GM23338 (cell line): ENCODE measurements around the gene ZCCHC14. TPM values are rescaled to one million over a fixed set of nuclear protein-coding genes. Genes with fewer than 3 reads are reported as not detected.

Experiments used
- ATAC-seq: fragments of 200-7000 bp; cut with Tn5 transposase; 3 replicates; pipeline ENCODE4 v1.9.1; 2020
- DNase-seq: peaks from one replicate; pipeline ENCODE4 v3.0.0-alpha.2; 2015; ENCODE audit warnings: low spot score
- H2AFZ ChIP-seq: fragments of 200-600 bp; sonication (generic); 2 replicates; pipeline ENCODE4 v1.8.0; 2016; ENCODE audit warnings: antibody characterized with exemption, mild to moderate bottlenecking, moderate library complexity
- H3F3A ChIP-seq: fragments of 200-600 bp; sonication (generic); replicated peaks from 2 replicates; pipeline ENCODE4 v1.8.0; 2017; ENCODE audit warnings: antibody characterized with exemption, mixed run types, low read depth
- H3K27ac ChIP-seq: fragments of 200-600 bp; sonication (generic); 2 replicates; pipeline ENCODE4 v1.6.1; 2016; ENCODE audit warnings: low read depth
- H3K27me3 ChIP-seq: fragments of 200-600 bp; sonication (generic); 2 replicates; pipeline ENCODE4 v1.8.0; 2016; ENCODE audit warnings: mild to moderate bottlenecking, mixed run types, moderate library complexity; ENCODE audit not compliant: insufficient read depth
- H3K36me3 ChIP-seq: fragments of 200-600 bp; sonication (generic); 2 replicates; pipeline ENCODE4 v1.8.0; 2016; ENCODE audit warnings: mild to moderate bottlenecking; ENCODE audit not compliant: insufficient read depth
- H3K4me1 ChIP-seq: fragments of 200-600 bp; sonication (generic); 2 replicates; pipeline ENCODE4 v1.8.0; 2016; ENCODE audit warnings: mild to moderate bottlenecking, moderate library complexity; ENCODE audit not compliant: insufficient read depth
- H3K4me2 ChIP-seq: fragments of 200-600 bp; sonication (generic); 2 replicates; pipeline ENCODE4 v1.7.1; 2017; ENCODE audit warnings: mixed run types
- H3K4me3 ChIP-seq: fragments of 200-600 bp; sonication (generic); 2 replicates; pipeline ENCODE4 v1.6.1; 2016; ENCODE audit warnings: mixed run types
- H3K79me2 ChIP-seq: fragments of 200-600 bp; sonication (generic); replicated peaks from 2 replicates; pipeline ENCODE4 v1.8.0; 2017; ENCODE audit warnings: mild to moderate bottlenecking; ENCODE audit not compliant: insufficient read depth
- H3K9me2 ChIP-seq: fragments of 200-600 bp; sonication (generic); 2 replicates; pipeline ENCODE4 v1.8.0; 2017; ENCODE audit not compliant: insufficient read depth
- H4K20me1 ChIP-seq: fragments of 200-600 bp; sonication (generic); replicated peaks from 2 replicates; pipeline ENCODE4 v1.8.0; 2017; ENCODE audit warnings: mild to moderate bottlenecking; ENCODE audit not compliant: insufficient read depth
- H3K27ac Mint-ChIP-seq: 2 replicates; pipeline ENCODE4 v1.8.0; 2020; ENCODE audit warnings: inconsistent platforms, mild to moderate bottlenecking, moderate library complexity, mixed read lengths
- H3K27me3 Mint-ChIP-seq: 3 replicates; pipeline ENCODE4 v1.8.0; 2022; ENCODE audit warnings: low read depth, mild to moderate bottlenecking, moderate library complexity, mixed read lengths, inconsistent platforms; ENCODE audit not compliant: insufficient read depth, poor library complexity
- H3K36me3 Mint-ChIP-seq: 3 replicates; pipeline ENCODE4 v1.8.0; 2021; ENCODE audit warnings: low read depth, mild to moderate bottlenecking, inconsistent platforms, moderate library complexity, mixed read lengths
- H3K4me1 Mint-ChIP-seq: 3 replicates; pipeline ENCODE4 v1.8.0; 2020; ENCODE audit warnings: mild to moderate bottlenecking, inconsistent platforms, mixed read lengths
- H3K4me3 Mint-ChIP-seq: 3 replicates; pipeline ENCODE4 v1.8.0; 2021; ENCODE audit warnings: moderate library complexity, mild to moderate bottlenecking, inconsistent platforms, mixed read lengths
- H3K9me3 Mint-ChIP-seq: 3 replicates; pipeline ENCODE4 v1.8.0; 2020; ENCODE audit warnings: moderate library complexity, mild to moderate bottlenecking, inconsistent platforms, mixed read lengths
- CREB1 ChIP-seq: fragments of 250-450 bp; sonication (Bioruptor Pico); IDR thresholded peaks from 2 replicates; pipeline ENCODE4 v1.5.0; 2020; ENCODE audit warnings: low read depth, mild to moderate bottlenecking, moderate library complexity
- EZH2 ChIP-seq: fragments of 200-600 bp; sonication (generic); IDR thresholded peaks from one replicate; pipeline ENCODE4 v1.8.0; 2017; ENCODE audit warnings: antibody characterized with exemption, mild to moderate bottlenecking, low read depth; ENCODE audit not compliant: unreplicated experiment
- JUNB ChIP-seq: IDR thresholded peaks from one replicate; pipeline ENCODE4 v1.6.1; 2016; ENCODE audit warnings: antibody characterized with exemption; ENCODE audit not compliant: unreplicated experiment
- NANOG ChIP-seq: IDR thresholded peaks from 2 replicates; pipeline ENCODE4 v1.6.1; 2016; ENCODE audit warnings: antibody characterized with exemption, borderline replicate concordance
- POLR2AphosphoS5 ChIP-seq: IDR thresholded peaks from 2 replicates; pipeline ENCODE4 v1.6.1; 2016; ENCODE audit warnings: antibody characterized with exemption, low read depth
- STAT1 ChIP-seq: IDR thresholded peaks from one replicate; pipeline ENCODE4 v1.6.1; 2016; ENCODE audit warnings: antibody characterized with exemption; ENCODE audit not compliant: unreplicated experiment
- ZNF114 ChIP-seq: fragments of 250-450 bp; sonication (Bioruptor Pico); IDR thresholded peaks from 2 replicates; pipeline ENCODE4 v1.5.0; 2020; ENCODE audit warnings: mild to moderate bottlenecking, moderate library complexity
- ZNF331 ChIP-seq: fragments of 250-450 bp; sonication (Bioruptor Pico); IDR thresholded peaks from 2 replicates; pipeline ENCODE4 v1.5.0; 2020; ENCODE audit warnings: low read depth, mild to moderate bottlenecking, moderate library complexity
- polyA plus RNA-seq: library from polyadenylated mRNA; unstranded; fragments of >200 nt; fragmentation: Nextera tagmentation; extraction: Ambion mirVana; gene quantifications from 2 replicates; pipeline ENCODE4 v1.2.1, GENCODE V29; 2016
- total RNA-seq: library from RNA; depleted of rRNA; stranded (reverse); fragments of >200 nt; shearing (Covaris generic); gene quantifications from 2 replicates; pipeline ENCODE4 v1.2.3, GENCODE V29; 2014
- TF ChIP-seq, protein P1 (sequence below): IDR thresholded peaks from 2 replicates; pipeline ENCODE4 v1.6.1; 2016; ENCODE audit warnings: antibody characterized with exemption
- TF ChIP-seq, protein P2 (sequence below): IDR thresholded peaks from one replicate; pipeline ENCODE4 v1.6.1; 2018; ENCODE audit warnings: antibody characterized with exemption; ENCODE audit not compliant: unreplicated experiment
- TF ChIP-seq, protein P3 (sequence below), 2 experiments: fragments of 200-600 bp in 1 of 2; sonication (generic) in 1 of 2; conservative IDR thresholded peaks; 2 replicates each; pipeline versions ENCODE4 v1.5.1 to v1.6.1; 2016 to 2017; ENCODE audit warnings: antibody characterized with exemption in 2 of 2, low read depth in 2 of 2, mild to moderate bottlenecking in 2 of 2, moderate library complexity in 1 of 2

Gene ZCCHC14
- total and polyA plus RNA-seq, 2 experiments from 2014 or later: 6.8 to 22.4 TPM

DNA sequence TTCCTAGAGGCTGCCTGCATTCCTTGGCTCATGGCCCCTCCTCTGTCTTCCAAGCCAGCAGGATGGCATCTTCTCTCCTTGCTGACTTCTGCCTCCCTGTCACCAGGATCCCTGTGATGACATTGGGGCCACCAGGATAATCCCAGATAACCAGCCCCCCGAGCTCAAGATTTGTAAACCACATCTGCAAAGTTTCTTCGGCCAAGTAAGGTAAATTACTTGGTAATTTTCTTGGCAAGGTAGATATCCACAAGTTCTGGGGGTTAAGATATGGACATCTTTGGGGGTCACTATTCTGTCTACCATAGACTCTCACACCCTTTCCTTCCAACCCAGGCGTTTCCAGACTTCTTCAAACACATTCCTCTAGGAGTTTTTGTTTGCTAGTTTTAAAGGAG is 42.6 kb upstream of the ZCCHC14 start:
- Histone ChIP-seq H3K4me1 (peaks cover 8% of the 10 kb centered on the region; the same call in 1 of the 2 replicates), H3K27ac (no peak overlapping the region), H3K4me2 (no peak overlapping the region), H3K36me3 (no peaks in the 10 kb centered on the region), H3K9me2 (no peaks in the 10 kb centered on the region), H3K79me2 (no peaks in the 10 kb centered on the region), H3K4me3 (no peak overlapping the region), H3F3A (no peaks in the 10 kb centered on the region), H2AFZ (no peak overlapping the region), H3K27me3 (no peaks in the 10 kb centered on the region), H4K20me1 (no peaks in the 10 kb centered on the region)
- TF ChIP-seq, protein P1, sequence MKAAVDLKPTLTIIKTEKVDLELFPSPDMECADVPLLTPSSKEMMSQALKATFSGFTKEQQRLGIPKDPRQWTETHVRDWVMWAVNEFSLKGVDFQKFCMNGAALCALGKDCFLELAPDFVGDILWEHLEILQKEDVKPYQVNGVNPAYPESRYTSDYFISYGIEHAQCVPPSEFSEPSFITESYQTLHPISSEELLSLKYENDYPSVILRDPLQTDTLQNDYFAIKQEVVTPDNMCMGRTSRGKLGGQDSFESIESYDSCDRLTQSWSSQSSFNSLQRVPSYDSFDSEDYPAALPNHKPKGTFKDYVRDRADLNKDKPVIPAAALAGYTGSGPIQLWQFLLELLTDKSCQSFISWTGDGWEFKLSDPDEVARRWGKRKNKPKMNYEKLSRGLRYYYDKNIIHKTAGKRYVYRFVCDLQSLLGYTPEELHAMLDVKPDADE: no peak
- TF ChIP-seq ZNF114 (CRISPR knock-in tag): no peak
- TF ChIP-seq, protein P2, sequence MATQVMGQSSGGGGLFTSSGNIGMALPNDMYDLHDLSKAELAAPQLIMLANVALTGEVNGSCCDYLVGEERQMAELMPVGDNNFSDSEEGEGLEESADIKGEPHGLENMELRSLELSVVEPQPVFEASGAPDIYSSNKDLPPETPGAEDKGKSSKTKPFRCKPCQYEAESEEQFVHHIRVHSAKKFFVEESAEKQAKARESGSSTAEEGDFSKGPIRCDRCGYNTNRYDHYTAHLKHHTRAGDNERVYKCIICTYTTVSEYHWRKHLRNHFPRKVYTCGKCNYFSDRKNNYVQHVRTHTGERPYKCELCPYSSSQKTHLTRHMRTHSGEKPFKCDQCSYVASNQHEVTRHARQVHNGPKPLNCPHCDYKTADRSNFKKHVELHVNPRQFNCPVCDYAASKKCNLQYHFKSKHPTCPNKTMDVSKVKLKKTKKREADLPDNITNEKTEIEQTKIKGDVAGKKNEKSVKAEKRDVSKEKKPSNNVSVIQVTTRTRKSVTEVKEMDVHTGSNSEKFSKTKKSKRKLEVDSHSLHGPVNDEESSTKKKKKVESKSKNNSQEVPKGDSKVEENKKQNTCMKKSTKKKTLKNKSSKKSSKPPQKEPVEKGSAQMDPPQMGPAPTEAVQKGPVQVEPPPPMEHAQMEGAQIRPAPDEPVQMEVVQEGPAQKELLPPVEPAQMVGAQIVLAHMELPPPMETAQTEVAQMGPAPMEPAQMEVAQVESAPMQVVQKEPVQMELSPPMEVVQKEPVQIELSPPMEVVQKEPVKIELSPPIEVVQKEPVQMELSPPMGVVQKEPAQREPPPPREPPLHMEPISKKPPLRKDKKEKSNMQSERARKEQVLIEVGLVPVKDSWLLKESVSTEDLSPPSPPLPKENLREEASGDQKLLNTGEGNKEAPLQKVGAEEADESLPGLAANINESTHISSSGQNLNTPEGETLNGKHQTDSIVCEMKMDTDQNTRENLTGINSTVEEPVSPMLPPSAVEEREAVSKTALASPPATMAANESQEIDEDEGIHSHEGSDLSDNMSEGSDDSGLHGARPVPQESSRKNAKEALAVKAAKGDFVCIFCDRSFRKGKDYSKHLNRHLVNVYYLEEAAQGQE: no peak
- TF ChIP-seq JUNB: no peak
- TF ChIP-seq ZNF331 (CRISPR knock-in tag): no peak
- no peak for TF ChIP-seq CREB1
- Mint-ChIP-seq H3K9me3 (peaks cover 58% of the 10 kb centered on the region), H3K36me3 (peaks cover 22% of the 10 kb centered on the region), H3K27ac (no peak overlapping the region), H3K27me3 (peaks cover 2% of the 10 kb centered on the region), H3K4me3 (no peak overlapping the region), H3K4me1 (peaks cover 19% of the 10 kb centered on the region)
- DNase-seq (no peak), ATAC-seq (no peak)

DNA sequence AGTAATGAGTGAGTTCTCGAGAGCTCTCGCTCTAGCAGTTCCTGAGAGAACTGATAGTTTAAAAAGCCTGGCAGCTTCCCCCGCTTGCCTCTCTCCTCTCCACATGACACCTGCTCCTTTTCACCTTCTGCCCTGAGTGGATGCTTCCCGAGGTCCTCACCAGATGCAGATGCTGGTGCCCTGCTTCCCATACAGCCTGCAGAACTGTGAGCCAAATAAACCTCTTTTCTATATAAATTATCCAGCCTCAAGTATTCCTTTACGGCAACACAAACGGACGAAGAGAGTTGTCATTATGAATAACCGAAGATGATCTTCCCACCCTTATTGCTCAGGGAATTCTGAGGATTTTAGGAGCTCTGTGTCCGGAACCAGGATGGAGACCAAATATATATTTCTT is 41.9 kb upstream of the ZCCHC14 start:
- H3K27me3 Mint-ChIP-seq: no peaks in the 10 kb centered on the region
- TF ChIP-seq EZH2 (no peak), ZNF114 (CRISPR knock-in tag) (no peak), NANOG (no peak), POLR2AphosphoS5 (no peak), CREB1 (no peak), STAT1 (no peak)
- TF ChIP-seq, protein P1: no peak
- TF ChIP-seq, protein P2: no peak
- TF ChIP-seq, protein P3, sequence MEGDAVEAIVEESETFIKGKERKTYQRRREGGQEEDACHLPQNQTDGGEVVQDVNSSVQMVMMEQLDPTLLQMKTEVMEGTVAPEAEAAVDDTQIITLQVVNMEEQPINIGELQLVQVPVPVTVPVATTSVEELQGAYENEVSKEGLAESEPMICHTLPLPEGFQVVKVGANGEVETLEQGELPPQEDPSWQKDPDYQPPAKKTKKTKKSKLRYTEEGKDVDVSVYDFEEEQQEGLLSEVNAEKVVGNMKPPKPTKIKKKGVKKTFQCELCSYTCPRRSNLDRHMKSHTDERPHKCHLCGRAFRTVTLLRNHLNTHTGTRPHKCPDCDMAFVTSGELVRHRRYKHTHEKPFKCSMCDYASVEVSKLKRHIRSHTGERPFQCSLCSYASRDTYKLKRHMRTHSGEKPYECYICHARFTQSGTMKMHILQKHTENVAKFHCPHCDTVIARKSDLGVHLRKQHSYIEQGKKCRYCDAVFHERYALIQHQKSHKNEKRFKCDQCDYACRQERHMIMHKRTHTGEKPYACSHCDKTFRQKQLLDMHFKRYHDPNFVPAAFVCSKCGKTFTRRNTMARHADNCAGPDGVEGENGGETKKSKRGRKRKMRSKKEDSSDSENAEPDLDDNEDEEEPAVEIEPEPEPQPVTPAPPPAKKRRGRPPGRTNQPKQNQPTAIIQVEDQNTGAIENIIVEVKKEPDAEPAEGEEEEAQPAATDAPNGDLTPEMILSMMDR (conservative IDR thresholded peaks at IDR 0.05; ENCODE audit: low read depth in 2 of 2): no peak

More for the DNA sequence above, 41.9 kb upstream of the ZCCHC14 start:
- Histone ChIP-seq H4K20me1 (no peaks in the 10 kb centered on the region), H3K4me2 (no peak overlapping the region), H3K27me3 (no peaks in the 10 kb centered on the region), H3K27ac (no peak overlapping the region), H2AFZ (no peak overlapping the region), H3K36me3 (no peaks in the 10 kb centered on the region), H3K4me3 (no peak overlapping the region), H3K9me2 (no peaks in the 10 kb centered on the region), H3K79me2 (no peaks in the 10 kb centered on the region), H3K4me1 (0 out of 2 replicates have a peak, but pooled peaks cover 5% of the 10 kb centered on the region), H3F3A (no peaks in the 10 kb centered on the region)
- Mint-ChIP-seq H3K4me3 (no peak overlapping the region), H3K4me1 (peaks cover 14% of the 10 kb centered on the region), H3K9me3 (peaks cover 64% of the 10 kb centered on the region), H3K36me3 (peaks cover 22% of the 10 kb centered on the region), H3K27ac (no peak overlapping the region)
- no peak for ATAC-seq
- no peak for DNase-seq
